ENCODE measurements around the gene ADAM12. TPM values are rescaled to one million over a fixed set of nuclear protein-coding genes. Genes with fewer than 3 reads are reported as not detected.
"Not testable (repeated sequence)": the region's sequence is repeated elsewhere in the genome, so short reads cannot be mapped to it uniquely, and the experiment has no call there.

Gene ADAM12
- total RNA-seq, 1 donor from 2014 or later = 5.8 TPM

GRCh38 chr10:126205486-126206205, 182.6 kb downstream of the ADAM12 start:
- no peak for DNase-seq (ENCODE audit: low spot score)
- no peak for ATAC-seq
- intact Hi-C loops (cut with DNase I) = no loop called here

- DNase-seq (ENCODE audit: low spot score) (no peak), ATAC-seq (no peak)
- intact Hi-C loops (cut with DNase I) = no loop called here
These were observed 184.0 kb downstream of the ADAM12 start for GRCh38 chr10:126204320-126204719.

GRCh38 chr10:126203746-126204145, 184.5 kb downstream of the ADAM12 start:
- intact Hi-C loops (cut with DNase I) = no loop called here
- DNase-seq (ENCODE audit: low spot score) (no peak), ATAC-seq (no peak)

GRCh38 chr10:126201603-126202002, 186.7 kb downstream of the ADAM12 start:
- DNase-seq (ENCODE audit: low spot score) = no peak
- intact Hi-C loops (cut with DNase I) = no loop called here
- no peak for ATAC-seq

- peak; percentile 17 for ATAC-seq
- intact Hi-C loops (cut with DNase I) = no loop called here
- no peak for DNase-seq (ENCODE audit: low spot score)
These were observed 188.9 kb downstream of the ADAM12 start for GRCh38 chr10:126199221-126199998.

GRCh38 chr10:126198681-126199080, 189.6 kb downstream of the ADAM12 start:
- DNase-seq (ENCODE audit: low spot score) (no peak), ATAC-seq (no peak)
- intact Hi-C loops (cut with DNase I) = no loop called here

- ATAC-seq (no peak), DNase-seq (ENCODE audit: low spot score) (no peak)
- intact Hi-C loops (cut with DNase I) = no loop called here
These were observed 191.2 kb downstream of the ADAM12 start for GRCh38 chr10:126197036-126197543.

- DNase-seq (ENCODE audit: low spot score) (no peak), ATAC-seq (no peak)
- intact Hi-C loops (cut with DNase I) = no loop called here
These were observed 192.0 kb downstream of the ADAM12 start for GRCh38 chr10:126196281-126196680.

- intact Hi-C loops (cut with DNase I) = no loop called here
- no peak for ATAC-seq
- no peak for DNase-seq (ENCODE audit: low spot score)
These were observed 197.1 kb downstream of the ADAM12 start for GRCh38 chr10:126191192-126191591.

GRCh38 chr10:126188679-126189200, 199.5 kb downstream of the ADAM12 start:
- intact Hi-C loops (cut with DNase I) = no loop called here
- DNase-seq (ENCODE audit: low spot score) (no peak), ATAC-seq (no peak)

GRCh38 chr10:126187399-126187798, 200.9 kb downstream of the ADAM12 start:
- DNase-seq (ENCODE audit: low spot score) (no peak), ATAC-seq (no peak)
- intact Hi-C loops (cut with DNase I) = no loop called here

- ATAC-seq = no peak
- intact Hi-C loops (cut with DNase I) = no loop called here
- DNase-seq (ENCODE audit: low spot score) = no peak
These were observed 201.5 kb downstream of the ADAM12 start for GRCh38 chr10:126186766-126187165.

- no peak for ATAC-seq
- no peak for DNase-seq (ENCODE audit: low spot score)
- intact Hi-C loops (cut with DNase I) = no loop called here
These were observed 202.4 kb downstream of the ADAM12 start for GRCh38 chr10:126185676-126186447.

GRCh38 chr10:126181626-126182025, 206.7 kb downstream of the ADAM12 start:
- intact Hi-C loops (cut with DNase I) = no loop called here
- DNase-seq (ENCODE audit: low spot score) (no peak), ATAC-seq (no peak)

- intact Hi-C loops (cut with DNase I) = no loop called here
- ATAC-seq = no peak
These were observed 208.6 kb downstream of the ADAM12 start for GRCh38 chr10:126179637-126180036.

GRCh38 chr10:126177417-126178030, 210.8 kb downstream of the ADAM12 start:
- intact Hi-C loops (cut with DNase I) = no loop called here
- no peak for ATAC-seq
- no peak for DNase-seq (ENCODE audit: low spot score)

More at GRCh38 chr10:126179637-126180036, 208.6 kb downstream of the ADAM12 start:
- no peak for DNase-seq (ENCODE audit: low spot score)

- ATAC-seq = peak; percentile 52
- no peak for DNase-seq (ENCODE audit: low spot score)
- intact Hi-C loops (cut with DNase I) = no loop called here
These were observed 212.5 kb downstream of the ADAM12 start for GRCh38 chr10:126175641-126176262.

GRCh38 chr10:126172755-126173154, 215.5 kb downstream of the ADAM12 start:
- ATAC-seq; intact Hi-C loops (cut with DNase I); DNase-seq (ENCODE audit: low spot score): not testable (repeated sequence)

All from sciatic nerve (tissue), 2 donors.